Stimulated activated CD8-positive, alpha-beta memory T cell treated with anti-CD3 and anti-CD28 coated beads, Interleukin-7, amount 100 ng/mL, for 48 hours (primary cell): ENCODE results near the gene PGM2.
"Not testable (repeated sequence)": the region's sequence is repeated elsewhere in the genome, so short reads cannot be mapped to it uniquely, and the experiment has no call there.

Experiments
- DNase-seq, 2 donors: peaks; one replicate each; pipeline ENCODE4 v3.0.0-alpha.2; 2020; ENCODE audit warnings: low read depth in 1 of 2; ENCODE audit errors: extremely low read depth in 1 of 2

Gene PGM2

GRCh38 chr4:37816006-37816405, 10.5 kb upstream of the PGM2 start:
- DNase-seq = no peak

DNA sequence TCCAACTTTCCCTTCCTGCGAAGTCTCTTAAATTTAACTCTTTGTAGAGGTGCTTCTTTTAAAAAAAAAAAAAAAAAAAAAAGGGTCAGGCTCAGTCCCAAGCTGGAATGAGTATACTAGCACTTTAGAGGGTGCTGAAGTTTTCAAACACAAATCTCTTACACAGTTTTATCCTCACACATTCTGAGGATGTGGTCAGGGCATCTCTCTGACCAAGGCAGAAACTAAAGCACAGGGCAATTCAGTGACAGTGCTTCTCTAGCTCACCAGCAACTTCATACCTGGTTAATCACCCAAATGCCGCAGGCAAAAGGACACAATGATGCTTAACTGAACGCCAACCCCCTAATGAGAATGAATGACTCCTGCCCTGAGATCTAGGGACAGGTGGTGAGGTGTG, 9.8 kb upstream of the PGM2 start:
- DNase-seq = no peak

DNA sequence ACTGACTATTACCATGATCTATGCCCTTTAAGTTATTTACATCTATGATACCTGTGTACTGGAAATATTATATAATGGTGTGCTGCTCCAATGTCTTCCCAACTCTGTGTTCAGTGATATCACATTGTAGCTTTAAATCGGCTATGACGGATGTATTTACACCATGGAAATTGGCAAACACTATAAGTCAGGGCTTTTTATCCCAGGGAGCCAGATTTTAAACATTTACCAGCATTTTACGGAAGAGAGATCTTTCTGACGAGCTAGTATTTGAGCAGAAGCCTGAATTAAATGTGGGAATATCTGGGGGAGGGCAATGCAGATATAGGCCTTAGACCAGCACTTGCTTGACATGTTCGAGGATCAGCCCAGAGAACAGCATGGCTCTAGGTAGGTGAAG, 7.7 kb upstream of the PGM2 start:
- no peak for DNase-seq

DNA sequence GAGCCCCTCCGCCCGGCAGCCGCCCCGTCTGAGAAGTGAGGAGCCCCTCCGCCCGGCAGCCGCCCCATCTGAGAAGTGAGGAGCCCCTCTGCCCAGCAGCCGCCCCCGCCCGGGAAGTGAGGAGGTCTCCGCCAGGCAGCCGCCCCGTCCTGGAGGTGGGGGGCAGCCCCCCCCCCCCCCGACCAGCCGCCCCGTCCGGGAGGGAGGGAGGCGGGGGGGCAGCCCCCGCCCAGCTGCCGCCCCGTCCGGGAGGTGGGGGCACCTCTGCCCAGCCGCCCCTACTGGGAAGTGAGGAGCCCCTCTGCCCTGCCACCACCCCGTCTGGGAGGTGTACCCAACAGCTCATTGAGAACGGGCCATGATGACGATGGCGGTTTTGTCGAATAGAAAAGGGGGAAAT, 6.0 kb upstream of the PGM2 start:
- not testable (repeated sequence) for DNase-seq

GRCh38 chr4:37821953-37822605, 4.4 kb upstream of the PGM2 start:
- no peak for DNase-seq

DNA sequence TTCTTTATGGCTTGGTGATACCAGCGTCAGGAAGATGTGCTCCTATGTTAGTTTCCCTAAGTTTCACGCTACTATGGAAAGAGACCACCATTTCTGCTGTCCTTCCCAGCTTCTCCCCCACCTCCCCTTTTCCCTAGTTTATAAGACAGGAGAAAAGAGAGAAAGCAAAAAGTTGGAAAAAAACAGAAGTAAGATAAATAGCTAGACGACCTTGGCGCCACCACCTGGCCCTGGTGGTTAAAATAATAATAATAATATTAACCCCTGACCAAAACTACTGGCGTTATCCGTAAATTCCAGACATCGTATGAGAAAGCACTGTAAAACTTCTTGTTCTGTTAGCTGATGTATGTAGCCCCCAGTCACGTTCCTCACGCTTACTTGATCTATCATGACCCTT, 985 bp upstream of the PGM2 start:
- DNase-seq = not testable (repeated sequence)

DNA sequence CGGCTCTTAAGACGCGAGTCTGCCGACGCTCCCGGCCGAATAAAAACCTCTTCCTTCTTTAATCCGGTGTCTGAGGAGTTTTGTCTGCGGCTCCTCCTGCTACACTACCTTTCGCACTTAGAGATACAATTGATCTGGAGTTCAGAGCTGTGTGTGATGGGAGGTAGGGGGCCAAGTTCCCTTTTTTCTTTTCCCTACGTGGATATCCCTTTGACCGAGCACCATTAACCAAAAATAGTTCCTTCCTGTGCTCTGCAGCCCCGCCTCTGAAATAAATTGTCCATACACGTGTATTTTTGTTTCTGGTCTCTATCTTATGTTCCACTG, 555 bp upstream of the PGM2 start:
- no peak for DNase-seq

- DNase-seq = no peak
These were observed 672 bp downstream of the PGM2 start for GRCh38 chr4:37827030-37827685.

DNA sequence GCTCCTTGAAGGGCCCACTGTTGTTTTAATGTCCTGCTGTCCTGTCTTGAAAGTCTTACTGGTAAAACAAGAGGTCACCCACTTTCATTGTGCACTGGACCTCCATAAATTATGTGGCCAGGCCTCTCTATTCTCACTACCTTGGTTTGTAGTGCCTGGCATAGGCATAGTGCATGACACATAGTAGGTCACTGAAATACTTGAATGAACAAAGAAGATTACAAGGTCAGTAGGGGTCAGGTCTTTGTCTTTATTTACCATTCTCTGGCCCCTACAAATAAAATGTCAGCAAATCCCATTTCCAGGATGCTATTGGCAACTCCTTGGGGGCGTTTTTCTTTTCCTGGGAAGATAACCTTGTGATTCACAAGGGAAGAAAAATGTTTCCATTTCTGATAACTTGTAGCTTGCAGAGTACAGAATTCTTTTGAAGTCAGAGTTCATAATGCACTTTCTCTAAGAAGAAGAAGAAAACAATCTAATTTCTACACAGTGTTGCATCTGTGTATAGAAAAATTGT, 1.4 kb downstream of the PGM2 start:
- DNase-seq = no peak

- no peak for DNase-seq
These were observed 2.4 kb downstream of the PGM2 start for GRCh38 chr4:37828843-37829242.

DNA sequence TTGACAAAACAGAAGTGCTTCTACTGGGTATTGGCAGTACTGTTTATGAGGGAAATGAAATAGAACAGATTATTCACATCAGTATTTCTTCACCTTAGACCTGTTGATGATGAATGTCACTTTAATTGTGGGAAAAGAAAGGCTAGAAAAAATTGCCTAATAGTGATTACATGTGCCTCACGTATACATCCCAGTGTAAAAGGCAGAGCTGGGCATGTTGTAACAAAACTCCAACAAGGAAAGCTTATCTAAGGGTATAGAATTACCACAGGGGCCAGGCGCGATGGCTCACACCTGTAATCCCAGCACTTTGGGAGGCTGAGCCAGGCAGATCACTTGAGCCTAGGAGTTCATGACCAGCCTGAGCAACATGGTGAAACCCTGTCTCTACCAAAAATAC, 4.2 kb downstream of the PGM2 start:
- DNase-seq = no peak

- DNase-seq = no peak
These were observed 8.5 kb downstream of the PGM2 start for GRCh38 chr4:37835031-37835430.

DNA sequence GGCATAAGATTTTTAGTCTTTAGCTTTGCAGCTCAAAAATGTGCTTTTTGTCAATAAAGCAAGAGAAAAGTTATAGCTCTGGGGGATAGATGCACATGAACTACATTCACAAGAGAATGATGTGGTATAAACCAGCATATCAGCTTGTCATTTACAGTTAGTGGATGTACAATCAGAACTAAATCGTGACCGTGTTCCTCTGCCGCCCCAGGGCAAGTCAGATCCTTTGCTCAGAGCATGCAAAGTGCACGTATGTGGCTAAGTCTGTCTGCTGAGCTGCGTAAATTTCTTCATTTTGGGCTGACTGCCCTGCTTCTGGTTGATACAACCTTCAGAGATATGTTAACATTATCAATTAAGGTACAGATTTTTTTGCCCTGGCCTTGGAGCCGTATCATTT, 9.3 kb downstream of the PGM2 start:
- DNase-seq = no peak

DNA sequence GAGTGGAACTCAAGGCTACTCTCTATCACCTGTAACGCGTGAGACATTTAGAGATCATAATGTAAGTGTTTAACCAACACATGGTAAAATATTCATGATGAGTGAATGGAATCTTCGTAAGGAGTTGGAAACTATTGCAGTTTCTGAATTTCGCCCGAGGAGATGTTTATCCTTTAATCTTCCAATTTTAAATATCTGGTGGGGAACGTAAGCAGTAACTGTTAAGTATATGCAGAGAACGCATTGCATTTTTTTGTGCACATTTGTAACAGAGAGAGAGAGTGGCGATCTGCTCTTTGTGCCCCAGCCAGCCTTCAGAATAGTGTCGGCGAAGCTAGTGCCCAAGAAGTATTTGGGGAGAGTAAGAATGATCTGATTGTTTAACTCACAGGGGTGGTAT, 9.8 kb downstream of the PGM2 start:
- no peak for DNase-seq

DNA sequence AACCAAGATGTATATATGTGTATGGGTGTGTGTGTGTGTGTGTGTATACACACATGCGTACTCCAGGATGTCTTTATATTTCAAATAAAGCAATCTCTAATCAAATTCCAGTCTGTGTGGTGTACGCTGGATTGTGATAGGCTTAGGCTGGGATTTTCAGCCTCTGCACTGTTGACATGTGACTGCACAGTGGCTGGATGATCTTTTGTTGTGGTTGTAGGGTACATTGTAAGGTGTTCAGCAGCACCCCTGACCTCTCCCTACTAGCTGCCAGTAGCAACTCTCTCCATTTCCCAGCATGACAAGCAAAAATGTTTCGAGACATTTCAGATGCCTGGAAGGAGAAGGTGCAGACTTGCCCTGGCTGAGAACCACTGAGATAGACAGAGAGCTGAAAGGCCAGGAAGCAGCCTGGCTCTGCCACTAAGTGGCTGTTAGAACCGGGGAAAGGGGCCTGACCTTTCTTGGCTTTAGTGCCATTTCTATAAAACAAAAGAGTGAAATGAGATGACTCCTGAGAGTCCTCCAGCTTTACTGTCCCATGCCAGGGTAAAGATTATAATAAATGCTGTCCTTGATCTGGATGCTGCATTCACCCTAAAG, 10.5 kb downstream of the PGM2 start:
- DNase-seq = no peak

GRCh38 chr4:37837446-37837845, 11.0 kb downstream of the PGM2 start:
- DNase-seq = no peak

- DNase-seq = no peak
These were observed 12.9 kb downstream of the PGM2 start for GRCh38 chr4:37839426-37839825.

- DNase-seq = no peak
These were observed 17.7 kb downstream of the PGM2 start for GRCh38 chr4:37844204-37844603.

DNA sequence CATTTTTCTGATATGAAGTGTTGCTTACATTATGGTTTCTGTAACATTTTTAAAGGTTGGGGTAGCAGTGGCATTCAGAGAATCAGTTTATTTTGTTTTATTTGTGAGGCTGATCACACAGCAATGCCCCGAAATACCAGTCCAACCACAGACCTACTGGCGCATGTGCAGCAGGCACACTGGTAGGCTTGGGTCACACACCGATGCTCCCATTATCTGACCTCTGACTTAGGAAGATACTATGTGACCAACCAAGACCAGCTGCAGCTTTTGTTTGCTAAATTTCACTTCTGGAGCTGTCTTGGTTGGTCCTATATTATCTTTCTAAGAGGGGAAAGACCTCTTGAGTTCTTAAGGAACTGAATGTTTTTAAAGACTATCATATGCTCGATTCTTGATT, 18.7 kb downstream of the PGM2 start:
- no peak for DNase-seq

- DNase-seq = no peak
These were observed 20.9 kb downstream of the PGM2 start for GRCh38 chr4:37847311-37847884.

DNA sequence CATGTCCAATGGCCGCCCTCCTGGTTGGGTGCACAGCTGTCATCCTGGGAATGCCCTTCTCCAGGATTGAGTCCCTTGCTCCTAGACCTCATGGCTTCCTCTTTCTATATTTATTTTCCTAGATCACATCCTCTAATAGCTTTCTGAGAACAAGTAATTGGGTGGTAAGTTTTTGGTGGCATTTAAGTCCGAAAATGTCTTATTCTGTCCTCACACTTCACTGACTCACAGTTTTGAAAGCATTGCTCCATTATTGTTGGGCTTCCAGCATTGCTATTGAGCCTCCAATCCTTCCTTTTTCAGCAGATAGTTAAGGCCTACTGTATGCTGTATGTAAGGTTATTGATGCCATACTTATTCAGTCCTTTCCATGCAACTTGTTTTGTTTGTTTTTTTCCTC, 25.9 kb downstream of the PGM2 start:
- DNase-seq = no peak

- no peak for DNase-seq
These were observed 31.6 kb downstream of the PGM2 start for GRCh38 chr4:37858112-37858511.
